ENCODE measurements around the gene ULK2. TPM values are rescaled to one million over a fixed set of nuclear protein-coding genes. Genes with fewer than 3 reads are reported as not detected.
"Not testable (repeated sequence)": the region's sequence is repeated elsewhere in the genome, so short reads cannot be mapped to it uniquely, and the experiment has no call there.

Gene ULK2
- total RNA-seq, 4 donors from 2014 or later, result 31.6 to 54.8 (median 45.9) TPM

- H3K4me1 ChIP-seq, result peaks cover 0 to 19% (median 4%) of the 10 kb centered on the region in 4 donors
These were observed 28.9 kb upstream of the ULK2 start for GRCh38 chr17:19896679-19897078.

GRCh38 chr17:19890554-19890953, 22.8 kb upstream of the ULK2 start:
- H3K27me3 ChIP-seq; H3K4me3 ChIP-seq; H3K27ac ChIP-seq; H3K9me3 ChIP-seq; DNase-seq (ENCODE audit: low spot score in 2 of 2); H3K36me3 ChIP-seq; H3K4me1 ChIP-seq: not testable (repeated sequence)
- peak in 1 of 2 donors; percentile 58 for TF ChIP-seq EP300 (IDR thresholded peaks at IDR 0.05)
- WGBS, 2 donors, result 79 to 84% methylated on average over 5 of the region's 5 CpGs

More at GRCh38 chr17:19896679-19897078, 28.9 kb upstream of the ULK2 start:
- no peak for TF ChIP-seq POLR2A (IDR thresholded peaks at IDR 0.05)
- TF ChIP-seq EP300 (IDR thresholded peaks at IDR 0.05), result no peak
- no peak for TF ChIP-seq CTCF (IDR thresholded peaks at IDR 0.05)
- WGBS, 2 donors, result 83 to 87% methylated on average over 2 of the region's 2 CpGs
- Histone ChIP-seq H3K27me3 (no peaks in the 10 kb centered on the region), H3K9me3 (no peaks in the 10 kb centered on the region), H3K4me3 (no peak overlapping the region), H3K27ac (no peak overlapping the region), H3K36me3 (peaks cover 0 to 22% (median 0%) of the 10 kb centered on the region in 3 donors)
- no peak for DNase-seq (ENCODE audit: low spot score in 2 of 2)

GRCh38 chr17:19890001-19890400, 22.3 kb upstream of the ULK2 start:
- H3K27me3 ChIP-seq; H3K27ac ChIP-seq; H3K9me3 ChIP-seq; H3K36me3 ChIP-seq; H3K4me1 ChIP-seq; DNase-seq (ENCODE audit: low spot score in 2 of 2); H3K4me3 ChIP-seq: not testable (repeated sequence)
- WGBS, 2 donors, result 90 to 95% methylated on average over 5 of the region's 5 CpGs

- DNase-seq (ENCODE audit: low spot score in 2 of 2), result no peak
- TF ChIP-seq EP300 (IDR thresholded peaks at IDR 0.05), result no peak
- TF ChIP-seq CTCF (IDR thresholded peaks at IDR 0.05), result no peak
- TF ChIP-seq POLR2A (IDR thresholded peaks at IDR 0.05), result no peak
- Histone ChIP-seq H3K27me3 (no peaks in the 10 kb centered on the region), H3K27ac (no peak overlapping the region), H3K4me3 (no peak overlapping the region), H3K4me1 (no peaks in the 10 kb centered on the region), H3K9me3 (no peaks in the 10 kb centered on the region), H3K36me3 (no peaks in the 10 kb centered on the region)
These were observed 18.4 kb upstream of the ULK2 start for GRCh38 chr17:19886116-19886515.

- H3K36me3 ChIP-seq, result no peaks in the 10 kb centered on the region
- H3K4me1 ChIP-seq, result no peaks in the 10 kb centered on the region
- TF ChIP-seq CTCF (IDR thresholded peaks at IDR 0.05) (no peak), POLR2A (IDR thresholded peaks at IDR 0.05) (no peak), EP300 (IDR thresholded peaks at IDR 0.05) (no peak)
- no peaks in the 10 kb centered on the region for H3K27me3 ChIP-seq
- H3K4me3 ChIP-seq, result no peak overlapping the region
- 90% methylated on average over 8 of the region's 8 CpGs for WGBS, 2 donors
- DNase-seq (ENCODE audit: low spot score in 2 of 2), result no peak
- no peaks in the 10 kb centered on the region for H3K9me3 ChIP-seq
- H3K27ac ChIP-seq, result no peak overlapping the region
These were observed 15.9 kb upstream of the ULK2 start for GRCh38 chr17:19883537-19884215.

- Histone ChIP-seq H3K27me3 (no peaks in the 10 kb centered on the region), H3K27ac (no peak overlapping the region), H3K4me1 (no peaks in the 10 kb centered on the region), H3K9me3 (no peaks in the 10 kb centered on the region), H3K36me3 (no peaks in the 10 kb centered on the region), H3K4me3 (no peak overlapping the region)
- DNase-seq (ENCODE audit: low spot score in 2 of 2), result no peak
- WGBS, 2 donors, result 66 to 67% methylated on average over 4 of the region's 4 CpGs
- no peak for TF ChIP-seq POLR2A (IDR thresholded peaks at IDR 0.05)
- TF ChIP-seq EP300 (IDR thresholded peaks at IDR 0.05), result no peak
- no peak for TF ChIP-seq CTCF (IDR thresholded peaks at IDR 0.05)
These were observed 12.7 kb upstream of the ULK2 start for GRCh38 chr17:19880393-19880792.
